PC-3 (cell line): ENCODE measurements around the gene TRIP12. TPM values are rescaled to one million over a fixed set of nuclear protein-coding genes. Genes with fewer than 3 reads are reported as not detected.

ENCODE experiments used
- ATAC-seq: fragments of 200-7000 bp; cut with Tn5 transposase; 2 replicates; pipeline ENCODE4 v1.9.1; 2020; ENCODE audit warnings: mild to moderate bottlenecking, moderate library complexity
- BruUV-seq: library from RNA; stranded (reverse); fragments of 400-500 nt; replicated peaks from 2 replicates; lab custom pipeline; 2021; lab: Mats Ljungman, UMichigan
- CTCF ChIA-PET: fragments of 300-600 bp; sonication (Branson Sonifier 250); formaldehyde crosslinking; loops from one replicate; lab custom pipeline; 2022; ENCODE audit warnings: antibody characterized with exemption; lab: Charles Lee
- POLR2A ChIA-PET: fragments of 300-600 bp; sonication (Branson Sonifier 250); formaldehyde crosslinking; loops from one replicate; lab custom pipeline; 2022; ENCODE audit warnings: antibody characterized with exemption; ENCODE audit not compliant: unreplicated experiment; lab: Charles Lee
- DNase-seq: peaks from one replicate; pipeline ENCODE4 v3.0.0-alpha.2; 2015
- H2AFZ ChIP-seq: fragments of 300-600 bp; sonication (generic); 2 replicates; pipeline ENCODE4 v1.6.0; 2016; ENCODE audit warnings: antibody characterized with exemption, low read length
- H3F3A ChIP-seq: fragments of 300-600 bp; sonication (generic); one replicate; pipeline ENCODE4 v1.6.0; 2017; ENCODE audit warnings: antibody characterized with exemption, low read length, control low read depth, mild to moderate bottlenecking; ENCODE audit not compliant: unreplicated experiment
- H3K27ac ChIP-seq: fragments of 300-600 bp; sonication (generic); 2 replicates; pipeline ENCODE4 v1.5.1; 2016; ENCODE audit warnings: mild to moderate bottlenecking, low read length
- H3K27me3 ChIP-seq: fragments of 300-600 bp; sonication (generic); 2 replicates; pipeline ENCODE4 v1.6.1; 2016; ENCODE audit warnings: low read length, mixed read lengths
- H3K36me3 ChIP-seq: fragments of 300-600 bp; sonication (generic); 2 replicates; pipeline ENCODE4 v1.6.1; 2016; ENCODE audit warnings: low read depth, mixed run types, low read length, mixed read lengths
- H3K4me1 ChIP-seq: fragments of 300-600 bp; sonication (generic); 2 replicates; pipeline ENCODE4 v1.5.1; 2016; ENCODE audit warnings: low read length; ENCODE audit not compliant: insufficient read depth
- H3K4me2 ChIP-seq: fragments of 300-600 bp; sonication (generic); 2 replicates; pipeline ENCODE4 v1.6.0; 2016; ENCODE audit warnings: low read length
- H3K4me3 ChIP-seq: fragments of 300-600 bp; sonication (generic); 2 replicates; pipeline ENCODE4 v1.5.1; 2016; ENCODE audit warnings: mild to moderate bottlenecking, low read length, mixed read lengths
- H3K79me2 ChIP-seq: fragments of 300-600 bp; sonication (generic); 2 replicates; pipeline ENCODE4 v1.6.1; 2017; ENCODE audit warnings: low read length, mixed read lengths
- H3K9ac ChIP-seq: fragments of 300-600 bp; sonication (generic); 2 replicates; pipeline ENCODE4 v1.6.0; 2016; ENCODE audit warnings: mild to moderate bottlenecking, low read length
- H3K9me2 ChIP-seq: fragments of 300-600 bp; sonication (generic); replicated peaks from 2 replicates; pipeline ENCODE4 v1.6.1; 2016; ENCODE audit warnings: mixed run types, low read length, mixed read lengths
- H3K9me3 ChIP-seq: fragments of 300-600 bp; sonication (generic); 2 replicates; pipeline ENCODE4 v1.6.1; 2016; ENCODE audit warnings: low read length, mixed read lengths
- H4K20me1 ChIP-seq: fragments of 300-600 bp; sonication (generic); 2 replicates; pipeline ENCODE4 v1.6.1; 2016; ENCODE audit warnings: low read length, mixed read lengths
- EZH2 ChIP-seq: fragments of 300-600 bp; sonication (generic); IDR thresholded peaks from one replicate; pipeline ENCODE4 v1.6.1; 2017; ENCODE audit warnings: antibody characterized with exemption, mild to moderate bottlenecking, low read length; ENCODE audit not compliant: unreplicated experiment
- EZH2phosphoT487 ChIP-seq: fragments of 300-600 bp; sonication (generic); IDR thresholded peaks from 2 replicates; pipeline ENCODE4 v1.6.1; 2018; ENCODE audit warnings: mild to moderate bottlenecking, antibody characterized with exemption, low read length, borderline replicate concordance
- intact Hi-C: fragments of 100-400 bp; cut with micrococcal nuclease; formaldehyde crosslinking; loops from 2 replicates; pipeline ENCODE4 v1.9.0; 2023
- total RNA-seq: library from RNA; depleted of rRNA; stranded (reverse); fragments of >200 nt; gene quantifications from 2 replicates; pipeline ENCODE4 v1.2.3, GENCODE V29; 2014
- TF ChIP-seq, protein P1 (sequence below): fragments of 300-600 bp; sonication (generic); conservative IDR thresholded peaks from 2 replicates; pipeline ENCODE4 v1.5.1; 2017; ENCODE audit warnings: antibody characterized with exemption, low read depth, mild to moderate bottlenecking, low read length

TRIP12 gene
- total RNA-seq, 1 experiment from 2014 or later, result 113 TPM

DNA sequence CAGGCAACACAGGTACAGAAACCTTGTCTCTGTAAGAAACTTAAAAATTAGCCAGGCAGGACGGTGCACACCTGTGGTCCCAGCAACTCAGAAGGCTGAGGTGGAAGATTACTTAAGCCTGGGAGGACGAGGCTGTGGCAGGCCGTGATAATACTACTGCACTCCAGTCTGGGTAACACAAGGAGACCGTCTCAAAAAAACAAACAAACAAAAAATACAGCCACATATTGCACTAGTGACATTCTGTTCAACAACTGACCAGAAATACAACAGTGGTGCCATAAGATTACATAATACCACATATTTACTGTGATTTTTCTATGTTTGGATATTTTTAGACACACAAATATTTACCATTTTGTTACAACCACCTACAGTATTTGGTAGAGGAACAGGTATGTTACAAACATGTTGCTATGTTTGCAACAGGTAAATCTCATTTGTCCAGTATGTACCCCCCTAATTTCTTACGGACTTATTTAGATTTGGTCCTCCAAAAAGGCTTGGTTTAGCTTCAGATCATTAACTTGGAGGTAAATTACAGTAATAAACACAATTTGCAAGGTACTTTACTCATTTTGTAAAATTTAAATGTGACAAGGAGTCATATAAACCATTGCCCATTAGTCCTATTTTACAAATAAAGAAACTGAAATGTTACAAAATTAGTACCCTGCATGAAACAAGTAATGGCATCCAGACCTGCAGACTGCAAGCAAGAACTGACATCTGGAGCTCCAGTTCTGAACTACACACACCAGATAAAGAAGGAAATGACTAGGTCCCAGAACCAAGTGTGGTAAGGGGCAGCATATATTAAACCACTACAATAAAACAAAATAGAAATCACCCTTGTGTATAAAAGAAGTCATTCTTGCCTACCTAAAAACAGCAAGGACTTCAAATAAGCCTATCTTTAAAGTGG, 36.8 kb downstream of the TRIP12 start:
- BruUV-seq, result no TSS peak

DNA sequence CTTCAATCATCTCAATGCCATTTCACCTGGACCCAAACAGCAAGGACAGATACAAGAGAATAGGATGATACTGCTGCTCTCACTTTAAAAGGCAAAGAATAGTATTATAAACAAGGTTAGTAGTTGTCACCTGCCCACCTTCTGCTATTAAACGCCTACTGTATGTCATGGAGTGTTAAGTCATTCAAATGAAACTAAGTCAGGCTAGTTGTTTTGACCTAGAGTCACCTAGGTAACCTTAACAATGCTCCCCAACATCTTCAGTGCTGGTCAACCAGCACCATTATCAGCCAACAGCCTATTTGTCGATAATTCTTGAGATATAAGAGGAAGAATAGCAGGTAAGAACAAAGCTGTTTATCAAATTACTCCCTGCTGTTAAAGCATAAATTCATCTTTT, 39.2 kb downstream of the TRIP12 start:
- BruUV-seq, result no TSS peak
- Histone ChIP-seq H3K4me2 (no peak overlapping the region), H3K9me2 (no peaks in the 10 kb centered on the region), H3K4me1 (no peaks in the 10 kb centered on the region), H2AFZ (no peak overlapping the region), H3K9ac (no peak overlapping the region), H3K27me3 (no peaks in the 10 kb centered on the region), H3K79me2 (peaks cover 76% of the 10 kb centered on the region), H3K36me3 (peaks cover 22% of the 10 kb centered on the region), H3F3A (no peaks in the 10 kb centered on the region), H3K9me3 (no peaks in the 10 kb centered on the region), H4K20me1 (peaks cover 12% of the 10 kb centered on the region; the same call in 1 of the 2 replicates), H3K4me3 (no peak overlapping the region), H3K27ac (no peak overlapping the region)
- intact Hi-C loops, result no loop called here
- ATAC-seq, result no peak
- ChIA-PET CTCF (no interaction called here), POLR2A (no interaction called here)
- TF ChIP-seq EZH2phosphoT487, result no peak
- TF ChIP-seq, protein P1, sequence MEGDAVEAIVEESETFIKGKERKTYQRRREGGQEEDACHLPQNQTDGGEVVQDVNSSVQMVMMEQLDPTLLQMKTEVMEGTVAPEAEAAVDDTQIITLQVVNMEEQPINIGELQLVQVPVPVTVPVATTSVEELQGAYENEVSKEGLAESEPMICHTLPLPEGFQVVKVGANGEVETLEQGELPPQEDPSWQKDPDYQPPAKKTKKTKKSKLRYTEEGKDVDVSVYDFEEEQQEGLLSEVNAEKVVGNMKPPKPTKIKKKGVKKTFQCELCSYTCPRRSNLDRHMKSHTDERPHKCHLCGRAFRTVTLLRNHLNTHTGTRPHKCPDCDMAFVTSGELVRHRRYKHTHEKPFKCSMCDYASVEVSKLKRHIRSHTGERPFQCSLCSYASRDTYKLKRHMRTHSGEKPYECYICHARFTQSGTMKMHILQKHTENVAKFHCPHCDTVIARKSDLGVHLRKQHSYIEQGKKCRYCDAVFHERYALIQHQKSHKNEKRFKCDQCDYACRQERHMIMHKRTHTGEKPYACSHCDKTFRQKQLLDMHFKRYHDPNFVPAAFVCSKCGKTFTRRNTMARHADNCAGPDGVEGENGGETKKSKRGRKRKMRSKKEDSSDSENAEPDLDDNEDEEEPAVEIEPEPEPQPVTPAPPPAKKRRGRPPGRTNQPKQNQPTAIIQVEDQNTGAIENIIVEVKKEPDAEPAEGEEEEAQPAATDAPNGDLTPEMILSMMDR, result no peak
- no peak for TF ChIP-seq EZH2
- no peak for DNase-seq

More for the DNA sequence above, 36.8 kb downstream of the TRIP12 start:
- Histone ChIP-seq H3K4me3 (no peak overlapping the region), H3K4me1 (peaks cover 11% of the 10 kb centered on the region), H3K9me3 (no peaks in the 10 kb centered on the region), H3K79me2 (peaks cover 85% of the 10 kb centered on the region), H4K20me1 (peaks cover 17% of the 10 kb centered on the region), H3K4me2 (no peak overlapping the region), H3K9me2 (no peaks in the 10 kb centered on the region), H3F3A (no peaks in the 10 kb centered on the region), H2AFZ (no peak overlapping the region), H3K36me3 (peaks cover 5% of the 10 kb centered on the region; the same call in 1 of the 2 replicates), H3K27me3 (no peaks in the 10 kb centered on the region), H3K27ac (no peak overlapping the region), H3K9ac (no peak overlapping the region)
- no peak for ATAC-seq
- ChIA-PET CTCF (no interaction called here), POLR2A (no interaction called here)
- no peak for DNase-seq
- TF ChIP-seq EZH2phosphoT487 (no peak), EZH2 (no peak)
- TF ChIP-seq, protein P1, result no peak
- intact Hi-C loops, result no loop called here
